ENCODE results near the gene PLIN4.

Gene PLIN4

GRCh38 chr19:4494691-4495064 is 23.6 kb downstream of the PLIN4 start:
- DNase-seq = no peak

GRCh38 chr19:4493929-4494690 is 24.2 kb downstream of the PLIN4 start:
- DNase-seq = no peak

GRCh38 chr19:4493104-4493928 is 25.0 kb downstream of the PLIN4 start:
- DNase-seq = no peak

- DNase-seq = no peak
Observed at GRCh38 chr19:4492337-4493103, 25.8 kb downstream of the PLIN4 start.

- DNase-seq = no peak
Observed at GRCh38 chr19:4491446-4491845, 26.8 kb downstream of the PLIN4 start.

GRCh38 chr19:4488496-4488895 is 29.8 kb downstream of the PLIN4 start:
- no peak for DNase-seq

GRCh38 chr19:4487572-4487971 is 30.7 kb downstream of the PLIN4 start:
- no peak for DNase-seq

GRCh38 chr19:4483385-4483784 is 34.9 kb downstream of the PLIN4 start:
- no peak for DNase-seq

- DNase-seq = no peak
Observed at GRCh38 chr19:4482721-4483364, 35.4 kb downstream of the PLIN4 start.

GRCh38 chr19:4477034-4477801 is 41.1 kb downstream of the PLIN4 start:
- no peak for DNase-seq

- DNase-seq = peak in 51 of 56 donors; percentile 9 to 86 (median 47)
Observed at GRCh38 chr19:4474514-4475022, 43.7 kb downstream of the PLIN4 start.

- no peak for DNase-seq
Observed at GRCh38 chr19:4473763-4474513, 44.3 kb downstream of the PLIN4 start.

GRCh38 chr19:4473011-4473762 is 45.1 kb downstream of the PLIN4 start:
- DNase-seq = no peak

GRCh38 chr19:4472174-4472974 is 45.9 kb downstream of the PLIN4 start, which contains the start of gene HDGFL2:
Gene HDGFL2, plus strand, starts transcription at chr19:4472297. Its CDS starts 54 bp downstream, at chr19:4472351.
- DNase-seq = no peak

- peak; percentile 86 to 100 (median 100) for DNase-seq
Observed at GRCh38 chr19:4471403-4472173, 46.7 kb downstream of the PLIN4 start.

GRCh38 chr19:4467835-4468234 is 50.5 kb downstream of the PLIN4 start:
- DNase-seq = no peak
